ENCODE data around the gene RBFOX2. TPM values are rescaled to one million over a fixed set of nuclear protein-coding genes. Genes with fewer than 3 reads are reported as not detected.

RBFOX2 gene
- total and polyA plus RNA-seq, 2 donors (not counting 1 experiment from before 2014, with no cell fraction given) = not detected

DNA sequence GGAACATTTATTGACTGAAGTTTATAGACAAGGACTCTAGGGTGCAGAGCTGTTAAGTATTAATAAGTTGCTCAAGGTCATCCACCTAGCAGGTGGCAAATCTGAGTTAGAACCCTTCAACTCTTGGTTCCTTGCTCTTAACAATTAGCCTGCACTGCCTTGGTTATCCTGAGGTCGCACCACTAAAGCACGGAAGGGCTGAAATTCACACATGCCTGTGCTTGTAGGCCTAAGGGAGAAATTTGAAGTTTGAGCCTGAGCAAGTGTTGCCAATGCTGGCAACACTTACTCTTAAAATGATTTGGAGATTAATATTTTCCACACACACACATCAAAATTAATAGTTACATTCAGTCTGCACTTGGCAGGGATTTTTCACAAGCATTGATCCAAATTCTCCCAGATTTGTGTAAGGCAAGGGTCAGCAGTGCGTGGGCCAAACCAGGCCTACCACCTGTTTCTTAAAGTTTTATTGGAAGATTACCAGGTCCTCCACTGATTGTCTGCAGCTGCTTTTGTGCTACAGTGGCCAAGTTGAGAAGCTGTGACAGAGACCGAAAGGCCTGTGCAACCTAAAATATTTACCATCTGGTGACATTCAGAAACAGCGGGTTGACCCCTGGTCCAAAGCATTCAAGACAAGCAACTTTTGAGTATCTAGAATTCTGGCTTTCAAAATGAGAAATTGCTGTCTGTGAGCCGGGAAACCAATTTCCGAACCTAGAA lies 294.7 kb downstream of the RBFOX2 start:
- H3K4me1 ChIP-seq (ENCODE audit: control insufficient read depth in 2 of 2, insufficient read depth in 2 of 2, low read length in 2 of 2) = no peaks in the 10 kb centered on the region
- H3K4me3 ChIP-seq (ENCODE audit: control extremely low read depth in 1 of 5, extremely low read depth in 1 of 5, insufficient read depth in 1 of 5, low read depth in 2 of 5, low read length in 4 of 5) = no peak overlapping the region
- H3K27ac Mint-ChIP-seq = no peak overlapping the region
- H3K4me2 ChIP-seq (replicated peaks; ENCODE audit: low read depth, low read length, poor library complexity, severe bottlenecking) = no peak overlapping the region
- no peaks in the 10 kb centered on the region for H3K9me3 Mint-ChIP-seq (ENCODE audit: insufficient read depth)
- DNase-seq = no peak
- H3K4me1 Mint-ChIP-seq = no peaks in the 10 kb centered on the region
- ChIA-PET POLR2A (no interaction called here), CTCF (no interaction called here)
- 81% methylated on average over 3 of the region's 7 CpGs for WGBS (ENCODE audit: insufficient coverage)
- H3K79me2 ChIP-seq (ENCODE audit: control insufficient read depth, insufficient read depth, low read length) = no peaks in the 10 kb centered on the region
- no peak overlapping the region for H2AFZ ChIP-seq (ENCODE audit: insufficient read depth, low read depth, low read length, poor library complexity, severe bottlenecking)
- ATAC-seq (ENCODE audit: low read depth) = no peak
- peaks cover 62% of the 10 kb centered on the region for H3K27me3 Mint-ChIP-seq
- H3K27ac ChIP-seq (ENCODE audit: low read length in 2 of 2) = no peak overlapping the region
- no peak for TF ChIP-seq EZH2 (IDR thresholded peaks at IDR 0.05; ENCODE audit: borderline replicate concordance, insufficient read depth, low read depth, low read length, poor library complexity, severe bottlenecking)
- TF ChIP-seq, protein P1, sequence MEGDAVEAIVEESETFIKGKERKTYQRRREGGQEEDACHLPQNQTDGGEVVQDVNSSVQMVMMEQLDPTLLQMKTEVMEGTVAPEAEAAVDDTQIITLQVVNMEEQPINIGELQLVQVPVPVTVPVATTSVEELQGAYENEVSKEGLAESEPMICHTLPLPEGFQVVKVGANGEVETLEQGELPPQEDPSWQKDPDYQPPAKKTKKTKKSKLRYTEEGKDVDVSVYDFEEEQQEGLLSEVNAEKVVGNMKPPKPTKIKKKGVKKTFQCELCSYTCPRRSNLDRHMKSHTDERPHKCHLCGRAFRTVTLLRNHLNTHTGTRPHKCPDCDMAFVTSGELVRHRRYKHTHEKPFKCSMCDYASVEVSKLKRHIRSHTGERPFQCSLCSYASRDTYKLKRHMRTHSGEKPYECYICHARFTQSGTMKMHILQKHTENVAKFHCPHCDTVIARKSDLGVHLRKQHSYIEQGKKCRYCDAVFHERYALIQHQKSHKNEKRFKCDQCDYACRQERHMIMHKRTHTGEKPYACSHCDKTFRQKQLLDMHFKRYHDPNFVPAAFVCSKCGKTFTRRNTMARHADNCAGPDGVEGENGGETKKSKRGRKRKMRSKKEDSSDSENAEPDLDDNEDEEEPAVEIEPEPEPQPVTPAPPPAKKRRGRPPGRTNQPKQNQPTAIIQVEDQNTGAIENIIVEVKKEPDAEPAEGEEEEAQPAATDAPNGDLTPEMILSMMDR (IDR thresholded peaks at IDR 0.05) = no peak
- H3K9me3 ChIP-seq (ENCODE audit: control extremely low read depth in 1 of 3, control insufficient read depth in 2 of 3, insufficient read depth in 1 of 3, low read length in 2 of 3) = peaks cover 0 to 2% (median 0%) of the 10 kb centered on the region in 3 donors
- H3K9ac ChIP-seq (ENCODE audit: low read length) = no peak overlapping the region
- H3K27me3 ChIP-seq (replicated peaks in 1 of 4; ENCODE audit: control extremely low read depth in 1 of 4, control insufficient read depth in 3 of 4, insufficient read depth in 4 of 4, low read length in 3 of 4) = peaks cover 0 to 33% (median 17%) of the 10 kb centered on the region in 4 experiments
- H3K36me3 ChIP-seq (replicated peaks in 1 of 2; ENCODE audit: control extremely low read depth in 1 of 2, control insufficient read depth in 1 of 2, extremely low read depth in 1 of 2, insufficient read depth in 2 of 2, low read length in 1 of 2) = no peaks in the 10 kb centered on the region
- H3K4me3 Mint-ChIP-seq = no peak overlapping the region
- intact Hi-C loops (cut with micrococcal nuclease) = no loop called here
- no peaks in the 10 kb centered on the region for H4K20me1 ChIP-seq (ENCODE audit: control insufficient read depth, insufficient read depth, low read length, poor library complexity, severe bottlenecking)

DNA sequence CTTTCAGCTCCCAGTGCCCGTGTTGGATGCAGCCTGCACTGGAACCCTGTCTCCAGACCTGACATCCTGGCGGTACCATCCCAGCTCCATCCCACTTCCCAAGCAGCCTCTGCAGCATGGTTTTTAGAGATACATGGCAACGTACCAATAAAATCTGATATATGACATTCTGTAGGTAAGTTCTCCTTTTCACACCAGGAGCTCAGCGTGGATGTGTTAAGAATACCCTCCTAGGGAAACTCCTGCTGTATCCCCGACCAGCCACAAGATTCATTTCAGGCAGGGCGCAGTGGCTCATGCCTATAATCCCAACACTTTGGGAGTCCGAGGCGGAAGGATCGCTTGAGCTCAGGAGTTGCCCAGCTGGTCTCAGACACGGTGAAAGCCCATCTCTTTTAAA lies 295.6 kb downstream of the RBFOX2 start:
- TF ChIP-seq EZH2 (IDR thresholded peaks at IDR 0.05; ENCODE audit: borderline replicate concordance, insufficient read depth, low read depth, low read length, poor library complexity, severe bottlenecking) = no peak
- TF ChIP-seq, protein P1 (IDR thresholded peaks at IDR 0.05) = no peak
- Mint-ChIP-seq H3K4me3 (no peak overlapping the region), H3K4me1 (no peaks in the 10 kb centered on the region), H3K9me3 (ENCODE audit: insufficient read depth) (no peaks in the 10 kb centered on the region), H3K27ac (no peak overlapping the region), H3K27me3 (peaks cover 58% of the 10 kb centered on the region)
- H3K9me3 ChIP-seq (ENCODE audit: control extremely low read depth in 1 of 3, control insufficient read depth in 2 of 3, insufficient read depth in 1 of 3, low read length in 2 of 3) = peaks cover 0 to 2% (median 0%) of the 10 kb centered on the region in 3 donors
- no peak overlapping the region for H3K9ac ChIP-seq (ENCODE audit: low read length)
- intact Hi-C loops (cut with micrococcal nuclease) = no loop called here
- H3K79me2 ChIP-seq (ENCODE audit: control insufficient read depth, insufficient read depth, low read length) = no peaks in the 10 kb centered on the region
- 88% methylated on average over 7 of the region's 10 CpGs for WGBS (ENCODE audit: insufficient coverage)
- H3K27ac ChIP-seq (ENCODE audit: low read length in 2 of 2) = no peak overlapping the region
- no peak overlapping the region for H3K4me3 ChIP-seq (ENCODE audit: control extremely low read depth in 1 of 5, extremely low read depth in 1 of 5, insufficient read depth in 1 of 5, low read depth in 2 of 5, low read length in 4 of 5)
- H3K4me1 ChIP-seq (ENCODE audit: control insufficient read depth in 2 of 2, insufficient read depth in 2 of 2, low read length in 2 of 2) = no peaks in the 10 kb centered on the region
- H4K20me1 ChIP-seq (ENCODE audit: control insufficient read depth, insufficient read depth, low read length, poor library complexity, severe bottlenecking) = no peaks in the 10 kb centered on the region
- ChIA-PET POLR2A (no interaction called here), CTCF (interaction anchor here (0.6 kb wide), 1 partner anchor 577 kb away, joined by 4 read pairs; no protein-coding TSS in a partner anchor)
- peaks cover 0 to 34% (median 15%) of the 10 kb centered on the region in 4 experiments for H3K27me3 ChIP-seq (replicated peaks in 1 of 4; ENCODE audit: control extremely low read depth in 1 of 4, control insufficient read depth in 3 of 4, insufficient read depth in 4 of 4, low read length in 3 of 4)
- H3K36me3 ChIP-seq (replicated peaks in 1 of 2; ENCODE audit: control extremely low read depth in 1 of 2, control insufficient read depth in 1 of 2, extremely low read depth in 1 of 2, insufficient read depth in 2 of 2, low read length in 1 of 2) = no peaks in the 10 kb centered on the region
- DNase-seq (no peak), ATAC-seq (ENCODE audit: low read depth) (no peak)
- no peak overlapping the region for H3K4me2 ChIP-seq (replicated peaks; ENCODE audit: low read depth, low read length, poor library complexity, severe bottlenecking)
- H2AFZ ChIP-seq (ENCODE audit: insufficient read depth, low read depth, low read length, poor library complexity, severe bottlenecking) = no peak overlapping the region

Measured in B cell (primary cell).